ENCODE results near the gene MRNIP. TPM values are rescaled to one million over a fixed set of nuclear protein-coding genes. Genes with fewer than 3 reads are reported as not detected.
A peak's percentile ranks its signal among the peaks of the same experiment; 100 is the strongest.
"Not testable (repeated sequence)": the region's sequence is repeated elsewhere in the genome, so short reads cannot be mapped to it uniquely, and the experiment has no call there.

MRNIP gene
- total RNA-seq, 3 donors from 2014 or later (not counting 1 experiment from before 2014, with no cell fraction given): 19.7 to 40.2 (median 25.4) TPM

DNA sequence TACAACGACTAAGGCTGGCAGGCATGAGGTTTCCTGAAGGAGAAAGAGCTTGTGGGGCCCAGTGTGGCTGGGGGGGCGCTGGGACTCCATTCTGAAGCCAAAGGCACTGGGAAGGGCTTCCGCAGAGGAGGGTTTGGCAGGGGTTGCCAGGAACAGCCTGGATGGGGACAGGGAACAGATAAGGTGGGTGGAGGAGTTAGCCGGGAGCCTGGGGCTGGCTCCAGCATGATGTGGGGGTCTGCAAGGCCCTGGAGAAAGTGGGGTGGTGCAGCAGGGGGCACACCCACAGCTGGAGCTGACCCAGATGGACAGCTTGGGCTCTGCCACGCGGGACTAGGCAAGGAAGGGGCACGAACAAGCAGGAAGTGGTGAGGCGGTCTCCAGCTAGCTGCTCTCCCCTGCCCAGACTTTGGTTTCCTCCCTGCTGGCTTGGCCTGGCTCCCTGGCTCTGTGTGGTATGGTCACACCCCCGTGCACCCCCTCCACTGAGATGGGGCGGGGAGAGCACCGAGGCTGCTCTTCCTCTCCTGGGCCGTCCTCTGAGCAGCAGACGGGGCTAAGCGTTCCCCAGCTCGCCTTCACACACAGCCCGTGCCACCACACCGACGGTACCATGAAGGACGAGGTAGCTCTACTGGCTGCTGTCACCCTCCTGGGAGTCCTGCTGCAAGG lies 65.0 kb downstream of the MRNIP start, which contains the start of gene LTC4S:
TSS of gene LTC4S (plus strand) at position 519 of the 672 bp plus-strand sequence. CDS start at position 614, 95 bp downstream.
- H3K9me3 Mint-ChIP-seq: no peaks in the 10 kb centered on the region
- Histone ChIP-seq H3K4me1 (ENCODE audit: control insufficient read depth, insufficient read depth, low read length) (peaks cover 44% of the 10 kb centered on the region), H3K4me3 (ENCODE audit: low read length) (no peak within 1 kb of the TSS), H3K9me3 (ENCODE audit: control insufficient read depth, insufficient read depth, low read length) (no peaks in the 10 kb centered on the region), H3K36me3 (ENCODE audit: control insufficient read depth, insufficient read depth, low read length) (peaks cover 5% of the 10 kb centered on the region), H3K27me3 (ENCODE audit: control insufficient read depth, insufficient read depth, low read length) (no peaks in the 10 kb centered on the region), H3K27ac (ENCODE audit: low read length) (peak within 1 kb of the TSS; percentile 6)
- no peaks in the 10 kb centered on the region for H3K27me3 Mint-ChIP-seq (ENCODE audit: low read depth in 2 of 2)
- WGBS (ENCODE audit: insufficient coverage): 11% methylated on average over 19 of the region's 19 CpGs
- H3K4me1 Mint-ChIP-seq: peaks cover 22 to 38% of the 10 kb centered on the region in 2 donors
- ATAC-seq (peak; percentile 49 to 70 (median 53)), DNase-seq (peak; percentile 51 to 79)
- TF ChIP-seq, protein P1, sequence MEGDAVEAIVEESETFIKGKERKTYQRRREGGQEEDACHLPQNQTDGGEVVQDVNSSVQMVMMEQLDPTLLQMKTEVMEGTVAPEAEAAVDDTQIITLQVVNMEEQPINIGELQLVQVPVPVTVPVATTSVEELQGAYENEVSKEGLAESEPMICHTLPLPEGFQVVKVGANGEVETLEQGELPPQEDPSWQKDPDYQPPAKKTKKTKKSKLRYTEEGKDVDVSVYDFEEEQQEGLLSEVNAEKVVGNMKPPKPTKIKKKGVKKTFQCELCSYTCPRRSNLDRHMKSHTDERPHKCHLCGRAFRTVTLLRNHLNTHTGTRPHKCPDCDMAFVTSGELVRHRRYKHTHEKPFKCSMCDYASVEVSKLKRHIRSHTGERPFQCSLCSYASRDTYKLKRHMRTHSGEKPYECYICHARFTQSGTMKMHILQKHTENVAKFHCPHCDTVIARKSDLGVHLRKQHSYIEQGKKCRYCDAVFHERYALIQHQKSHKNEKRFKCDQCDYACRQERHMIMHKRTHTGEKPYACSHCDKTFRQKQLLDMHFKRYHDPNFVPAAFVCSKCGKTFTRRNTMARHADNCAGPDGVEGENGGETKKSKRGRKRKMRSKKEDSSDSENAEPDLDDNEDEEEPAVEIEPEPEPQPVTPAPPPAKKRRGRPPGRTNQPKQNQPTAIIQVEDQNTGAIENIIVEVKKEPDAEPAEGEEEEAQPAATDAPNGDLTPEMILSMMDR (IDR thresholded peaks at IDR 0.05): no peak
- H3K4me3 Mint-ChIP-seq: peak within 1 kb of the TSS; percentile 72
- H3K36me3 Mint-ChIP-seq: no peaks in the 10 kb centered on the region
- intact Hi-C loops (cut with micrococcal nuclease): loop anchor here (2.0 kb wide), 1 partner anchor 97 kb away; no protein-coding TSS in a partner anchor
- H3K27ac Mint-ChIP-seq: peak within 1 kb of the TSS; percentile 67 to 85

DNA sequence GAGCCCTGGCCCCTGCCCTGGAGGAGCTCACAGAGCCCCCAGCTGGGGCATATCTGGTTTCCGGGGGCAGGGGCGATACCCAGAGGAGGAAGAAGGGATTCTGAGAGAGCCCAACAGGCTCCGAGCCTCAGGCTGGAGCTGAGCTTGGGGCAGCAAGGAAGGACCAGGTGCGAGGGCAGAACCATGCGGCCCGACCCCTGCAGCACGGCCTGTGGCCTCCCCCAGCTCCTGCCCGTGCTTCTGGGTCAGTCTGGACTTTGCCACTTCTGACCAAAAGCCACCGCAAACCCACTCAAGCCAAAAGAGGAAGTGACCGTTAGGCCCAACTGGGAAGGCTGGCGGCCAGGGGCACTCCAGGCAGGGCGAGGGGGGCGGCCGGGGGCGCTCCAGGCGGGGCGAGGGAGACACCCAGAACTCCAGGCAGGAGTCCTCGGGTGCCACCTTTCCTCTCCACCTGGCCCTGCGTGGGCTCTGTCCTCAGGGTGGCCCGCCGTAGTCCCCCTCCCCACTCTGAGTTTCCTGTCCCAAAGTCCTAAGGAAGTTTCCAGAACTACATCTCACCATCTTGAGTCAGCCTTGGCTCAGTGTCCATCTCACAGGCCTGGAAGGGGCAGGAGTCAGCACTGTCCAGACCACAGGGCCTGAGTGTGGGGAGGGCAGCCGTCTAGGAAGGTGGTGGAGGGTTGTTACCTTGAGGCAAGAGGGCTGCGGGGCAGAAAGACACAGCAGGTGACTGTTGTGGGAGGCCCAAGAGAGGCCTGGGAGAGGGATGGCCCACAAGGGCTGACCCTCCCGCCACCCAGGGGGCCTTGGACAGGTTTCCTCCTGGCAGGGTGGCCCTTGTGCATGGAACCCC lies 65.8 kb downstream of the MRNIP start:
- H3K36me3 ChIP-seq (ENCODE audit: control insufficient read depth, insufficient read depth, low read length): no peaks in the 10 kb centered on the region
- H3K9me3 Mint-ChIP-seq: no peaks in the 10 kb centered on the region
- peaks cover 22 to 38% of the 10 kb centered on the region in 2 donors for H3K4me1 Mint-ChIP-seq
- H3K27me3 ChIP-seq (ENCODE audit: control insufficient read depth, insufficient read depth, low read length): no peaks in the 10 kb centered on the region
- no peak overlapping the region for H3K4me3 ChIP-seq (ENCODE audit: low read length)
- ATAC-seq (no peak), DNase-seq (no peak)
- no peaks in the 10 kb centered on the region for H3K27me3 Mint-ChIP-seq (ENCODE audit: low read depth in 2 of 2)
- H3K4me3 Mint-ChIP-seq: peak overlapping the region; percentile 72
- TF ChIP-seq, protein P1 (IDR thresholded peaks at IDR 0.05): no peak
- H3K27ac ChIP-seq (ENCODE audit: low read length): peak overlapping the region; percentile 6
- intact Hi-C loops (cut with micrococcal nuclease): no loop called here
- H3K36me3 Mint-ChIP-seq: no peaks in the 10 kb centered on the region
- no peaks in the 10 kb centered on the region for H3K9me3 ChIP-seq (ENCODE audit: control insufficient read depth, insufficient read depth, low read length)
- peaks cover 44% of the 10 kb centered on the region for H3K4me1 ChIP-seq (ENCODE audit: control insufficient read depth, insufficient read depth, low read length)
- WGBS (ENCODE audit: insufficient coverage): 55% methylated on average over 24 of the region's 24 CpGs
- H3K27ac Mint-ChIP-seq: peak overlapping the region; percentile 67 to 85

DNA sequence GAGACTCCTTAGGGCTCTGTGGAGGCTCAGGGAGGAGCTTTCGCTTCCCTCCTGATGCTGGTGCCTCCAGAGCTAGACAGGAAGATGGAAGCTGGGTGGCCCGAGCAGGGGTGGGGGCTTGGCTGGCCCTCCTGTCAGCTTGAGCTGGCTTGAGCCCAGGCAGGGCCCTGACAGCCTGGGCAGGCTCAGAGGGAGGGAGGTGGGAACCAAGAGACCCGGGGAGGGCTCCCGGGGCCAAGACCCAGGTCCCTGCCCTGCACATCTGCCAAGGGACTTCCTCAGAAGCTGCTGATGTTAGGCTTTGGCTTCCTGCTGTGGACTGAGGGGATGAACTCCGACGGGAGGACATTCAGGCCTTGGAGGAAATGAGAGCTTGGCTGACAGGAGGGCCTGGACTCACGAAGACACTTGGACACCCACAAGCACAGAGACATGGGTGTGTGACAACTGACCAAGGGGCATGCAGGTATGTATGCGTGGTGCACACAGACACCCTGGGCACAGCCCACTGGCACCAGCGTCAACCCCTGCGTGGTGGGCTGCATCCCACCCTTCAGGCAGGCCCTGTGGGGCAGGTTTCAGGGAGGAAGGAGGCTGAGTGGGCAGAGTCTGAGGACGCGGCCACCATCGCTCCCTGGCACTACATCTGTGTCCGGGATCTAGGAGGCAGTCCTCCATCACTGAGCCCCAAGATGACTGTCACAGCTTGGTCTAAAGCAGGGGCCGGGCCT lies 66.6 kb downstream of the MRNIP start:
- H3K4me1 Mint-ChIP-seq: peaks cover 21 to 37% of the 10 kb centered on the region in 2 donors
- H3K4me3 ChIP-seq (ENCODE audit: low read length): no peak overlapping the region
- H3K27me3 ChIP-seq (ENCODE audit: control insufficient read depth, insufficient read depth, low read length): no peaks in the 10 kb centered on the region
- H3K9me3 Mint-ChIP-seq: no peaks in the 10 kb centered on the region
- intact Hi-C loops (cut with micrococcal nuclease): no loop called here
- H3K36me3 ChIP-seq (ENCODE audit: control insufficient read depth, insufficient read depth, low read length): no peaks in the 10 kb centered on the region
- TF ChIP-seq, protein P1 (IDR thresholded peaks at IDR 0.05): no peak
- no peaks in the 10 kb centered on the region for H3K36me3 Mint-ChIP-seq
- H3K4me1 ChIP-seq (ENCODE audit: control insufficient read depth, insufficient read depth, low read length): peaks cover 43% of the 10 kb centered on the region
- H3K27me3 Mint-ChIP-seq (ENCODE audit: low read depth in 2 of 2): no peaks in the 10 kb centered on the region
- H3K27ac ChIP-seq (ENCODE audit: low read length): no peak overlapping the region
- DNase-seq: no peak
- WGBS (ENCODE audit: insufficient coverage): 58% methylated on average over 15 of the region's 15 CpGs
- peak overlapping the region; percentile 31 for H3K4me3 Mint-ChIP-seq
- ATAC-seq: no peak
- H3K9me3 ChIP-seq (ENCODE audit: control insufficient read depth, insufficient read depth, low read length): no peaks in the 10 kb centered on the region
- H3K27ac Mint-ChIP-seq: peak overlapping the region; percentile 38 to 85

DNA sequence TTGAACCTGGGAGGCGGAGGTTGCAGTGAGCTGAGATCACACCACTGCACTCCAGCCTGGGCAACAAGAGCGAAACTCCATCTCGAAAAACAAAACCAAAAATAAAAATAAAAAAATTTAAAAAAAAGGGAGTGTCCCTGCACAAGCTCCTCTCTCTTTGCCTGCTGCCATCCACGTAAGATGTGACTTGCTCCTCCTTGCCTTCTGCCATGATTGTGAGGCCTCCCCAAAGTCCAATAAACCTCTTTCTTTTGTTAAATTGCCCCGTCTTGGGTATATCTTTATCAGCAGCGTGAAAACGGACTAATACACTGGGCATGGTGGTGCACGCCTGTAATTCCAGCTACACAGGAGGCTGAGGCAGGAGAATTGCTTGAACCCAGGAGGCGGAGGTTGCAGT lies 69.3 kb downstream of the MRNIP start:
- H3K27me3 Mint-ChIP-seq (ENCODE audit: low read depth in 2 of 2); H3K4me3 ChIP-seq (ENCODE audit: low read length); ATAC-seq; H3K9me3 Mint-ChIP-seq; DNase-seq; H3K4me3 Mint-ChIP-seq; H3K27ac Mint-ChIP-seq; H3K9me3 ChIP-seq (ENCODE audit: control insufficient read depth, insufficient read depth, low read length); H3K36me3 ChIP-seq (ENCODE audit: control insufficient read depth, insufficient read depth, low read length); H3K27me3 ChIP-seq (ENCODE audit: control insufficient read depth, insufficient read depth, low read length); intact Hi-C loops (cut with micrococcal nuclease); H3K36me3 Mint-ChIP-seq; H3K27ac ChIP-seq (ENCODE audit: low read length): not testable (repeated sequence)
- 96% methylated on average over 8 of the region's 9 CpGs for WGBS (ENCODE audit: insufficient coverage)
- H3K4me1 Mint-ChIP-seq: peaks cover 13 to 21% of the 10 kb centered on the region in 2 donors
- peaks cover 21% of the 10 kb centered on the region for H3K4me1 ChIP-seq (ENCODE audit: control insufficient read depth, insufficient read depth, low read length)
